ENCODE measurements around the gene KRT2. TPM values are rescaled to one million over a fixed set of nuclear protein-coding genes. Genes with fewer than 3 reads are reported as not detected.

Gene KRT2
- total RNA-seq, 1 experiment from 2014 or later: not detected

GRCh38 chr12:52633383-52633782 is 18.6 kb downstream of the KRT2 start:
- BruUV-seq (replicated peaks): no TSS peak
- no peak for DNase-seq (ENCODE audit: unreplicated experiment)
- Mint-ChIP-seq H3K27me3 (ENCODE audit: insufficient read depth, unreplicated experiment) (peaks cover 50% of the 10 kb centered on the region), H3K4me1 (ENCODE audit: insufficient read depth, unreplicated experiment) (peaks cover 5% of the 10 kb centered on the region), H3K9me3 (ENCODE audit: unreplicated experiment) (no peaks in the 10 kb centered on the region), H3K36me3 (ENCODE audit: insufficient read depth, unreplicated experiment) (peaks cover 5% of the 10 kb centered on the region), H3K4me3 (ENCODE audit: unreplicated experiment) (no peak overlapping the region), H3K27ac (ENCODE audit: low read depth, unreplicated experiment) (no peak overlapping the region)
- intact Hi-C loops (cut with micrococcal nuclease): no loop called here
- ChIA-PET CTCF (no interaction called here), POLR2A (no interaction called here)
- TF ChIP-seq CTCF (IDR thresholded peaks at IDR 0.05; ENCODE audit: unreplicated experiment): no peak

- Mint-ChIP-seq H3K4me1 (ENCODE audit: insufficient read depth, unreplicated experiment) (peaks cover 5% of the 10 kb centered on the region), H3K27me3 (ENCODE audit: insufficient read depth, unreplicated experiment) (peaks cover 50% of the 10 kb centered on the region), H3K9me3 (ENCODE audit: unreplicated experiment) (no peaks in the 10 kb centered on the region), H3K36me3 (ENCODE audit: insufficient read depth, unreplicated experiment) (peaks cover 5% of the 10 kb centered on the region), H3K27ac (ENCODE audit: low read depth, unreplicated experiment) (no peak overlapping the region), H3K4me3 (ENCODE audit: unreplicated experiment) (no peak overlapping the region)
- no peak for TF ChIP-seq CTCF (IDR thresholded peaks at IDR 0.05; ENCODE audit: unreplicated experiment)
- BruUV-seq (replicated peaks): no TSS peak
- intact Hi-C loops (cut with micrococcal nuclease): no loop called here
- ChIA-PET POLR2A (no interaction called here), CTCF (interaction anchor here (0.8 kb wide), 1 partner anchor 59 kb away, joined by 3 read pairs; no protein-coding TSS in a partner anchor)
- DNase-seq (ENCODE audit: unreplicated experiment): no peak
Observed at GRCh38 chr12:52632656-52633055, 19.4 kb downstream of the KRT2 start.

- Mint-ChIP-seq H3K36me3 (ENCODE audit: insufficient read depth, unreplicated experiment) (peaks cover 5% of the 10 kb centered on the region), H3K4me3 (ENCODE audit: unreplicated experiment) (no peak overlapping the region), H3K27ac (ENCODE audit: low read depth, unreplicated experiment) (no peak overlapping the region), H3K9me3 (ENCODE audit: unreplicated experiment) (no peaks in the 10 kb centered on the region), H3K27me3 (ENCODE audit: insufficient read depth, unreplicated experiment) (peaks cover 50% of the 10 kb centered on the region), H3K4me1 (ENCODE audit: insufficient read depth, unreplicated experiment) (peaks cover 5% of the 10 kb centered on the region)
- intact Hi-C loops (cut with micrococcal nuclease): no loop called here
- no TSS peak for BruUV-seq (replicated peaks)
- TF ChIP-seq CTCF (IDR thresholded peaks at IDR 0.05; ENCODE audit: unreplicated experiment): no peak
- CTCF ChIA-PET: interaction anchor here (0.6 to 0.8 kb wide), 3 partner anchors 37 to 953 kb away, joined by 3 to 4 read pairs (median 3); no protein-coding TSS in a partner anchor
- POLR2A ChIA-PET: no interaction called here
- DNase-seq (ENCODE audit: unreplicated experiment): no peak
Observed at GRCh38 chr12:52631676-52632459, 20.1 kb downstream of the KRT2 start.

- TF ChIP-seq CTCF (IDR thresholded peaks at IDR 0.05; ENCODE audit: unreplicated experiment): no peak
- DNase-seq (ENCODE audit: unreplicated experiment): no peak
- Mint-ChIP-seq H3K27ac (ENCODE audit: low read depth, unreplicated experiment) (no peak overlapping the region), H3K4me1 (ENCODE audit: insufficient read depth, unreplicated experiment) (peaks cover 5% of the 10 kb centered on the region), H3K27me3 (ENCODE audit: insufficient read depth, unreplicated experiment) (peaks cover 50% of the 10 kb centered on the region), H3K9me3 (ENCODE audit: unreplicated experiment) (no peaks in the 10 kb centered on the region), H3K36me3 (ENCODE audit: insufficient read depth, unreplicated experiment) (peaks cover 3% of the 10 kb centered on the region), H3K4me3 (ENCODE audit: unreplicated experiment) (no peak overlapping the region)
- ChIA-PET CTCF (interaction anchor here (0.6 kb wide), 1 partner anchor 952 kb away, joined by 4 read pairs; no protein-coding TSS in a partner anchor), POLR2A (no interaction called here)
- intact Hi-C loops (cut with micrococcal nuclease): no loop called here
- no TSS peak for BruUV-seq (replicated peaks)
Observed at GRCh38 chr12:52631264-52631663, 20.7 kb downstream of the KRT2 start.
